ENCODE data around the gene SLC19A1.

SLC19A1 gene

DNA sequence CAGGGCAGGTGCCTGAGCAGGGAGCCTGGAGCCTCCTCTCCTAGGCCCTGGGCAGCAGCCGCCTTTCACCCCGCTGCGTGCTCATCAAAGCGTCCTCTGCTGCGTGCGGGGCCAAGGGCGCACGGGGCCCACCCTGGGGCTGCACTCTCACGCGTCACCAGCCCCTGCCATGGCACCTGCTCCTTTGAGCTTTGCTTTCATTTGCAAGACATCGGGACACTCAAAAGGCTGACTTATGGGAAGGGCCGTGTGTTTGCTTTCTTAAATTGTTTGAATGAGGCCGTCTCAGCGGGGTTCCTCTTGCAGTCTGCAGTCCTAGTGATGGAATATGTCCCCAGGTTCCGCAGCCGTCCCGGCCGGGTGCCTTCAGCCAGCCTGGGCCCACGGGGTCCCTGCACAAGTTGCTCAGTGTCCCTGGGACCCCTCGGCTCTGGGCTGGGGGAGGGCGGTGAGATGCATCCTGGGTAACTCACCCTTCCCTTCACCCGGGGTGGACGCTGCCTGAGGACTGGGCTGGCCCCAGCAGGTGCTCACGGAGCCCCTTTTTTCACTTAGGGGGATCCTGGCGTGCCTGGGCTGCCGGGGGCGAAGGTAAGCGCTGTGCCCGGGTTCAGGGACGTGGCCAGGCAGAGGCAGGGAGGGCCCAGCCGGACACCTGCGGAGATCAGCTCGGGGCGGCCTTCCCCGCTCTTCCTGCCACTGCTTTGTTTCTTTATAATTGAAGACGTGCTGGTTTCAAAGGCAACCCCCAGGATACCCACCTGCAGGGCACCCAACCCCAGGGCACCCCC, 53.1 kb downstream of the SLC19A1 start:
- DNase-seq, result no peak

DNA sequence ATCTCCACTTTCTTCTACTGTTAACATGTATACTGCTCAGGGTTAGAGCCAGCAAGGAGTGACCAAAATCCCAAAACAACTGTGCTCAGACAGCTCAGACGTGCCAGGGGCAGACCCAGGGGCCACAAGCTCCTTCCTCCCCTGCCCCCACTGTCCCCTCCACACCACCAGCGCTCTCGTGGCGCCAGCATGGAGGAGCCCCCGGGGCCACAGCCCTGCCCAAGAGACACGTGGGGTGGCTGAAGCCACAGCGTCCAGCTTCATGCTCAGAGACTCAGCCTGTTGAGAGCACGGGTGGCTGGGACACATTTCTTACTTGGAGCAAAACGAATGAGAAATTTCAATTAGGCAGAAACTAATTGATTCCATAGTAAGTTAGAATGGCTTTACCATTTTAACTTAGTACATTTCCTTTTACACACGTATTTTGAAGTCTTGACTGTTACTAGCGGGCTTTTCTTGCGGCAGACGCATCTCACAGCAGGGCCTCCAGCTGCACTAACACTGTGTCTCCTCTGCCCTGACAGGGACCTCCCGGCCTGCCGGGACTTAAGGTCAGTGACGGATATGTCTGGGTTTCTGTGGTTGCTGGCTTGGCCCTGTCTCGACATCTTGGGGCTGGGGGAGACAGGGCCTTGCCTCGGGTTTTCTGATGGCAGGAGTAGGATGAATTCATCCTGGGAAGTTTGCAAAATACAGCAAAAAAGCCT, 54.2 kb downstream of the SLC19A1 start:
- no peak for DNase-seq

DNA sequence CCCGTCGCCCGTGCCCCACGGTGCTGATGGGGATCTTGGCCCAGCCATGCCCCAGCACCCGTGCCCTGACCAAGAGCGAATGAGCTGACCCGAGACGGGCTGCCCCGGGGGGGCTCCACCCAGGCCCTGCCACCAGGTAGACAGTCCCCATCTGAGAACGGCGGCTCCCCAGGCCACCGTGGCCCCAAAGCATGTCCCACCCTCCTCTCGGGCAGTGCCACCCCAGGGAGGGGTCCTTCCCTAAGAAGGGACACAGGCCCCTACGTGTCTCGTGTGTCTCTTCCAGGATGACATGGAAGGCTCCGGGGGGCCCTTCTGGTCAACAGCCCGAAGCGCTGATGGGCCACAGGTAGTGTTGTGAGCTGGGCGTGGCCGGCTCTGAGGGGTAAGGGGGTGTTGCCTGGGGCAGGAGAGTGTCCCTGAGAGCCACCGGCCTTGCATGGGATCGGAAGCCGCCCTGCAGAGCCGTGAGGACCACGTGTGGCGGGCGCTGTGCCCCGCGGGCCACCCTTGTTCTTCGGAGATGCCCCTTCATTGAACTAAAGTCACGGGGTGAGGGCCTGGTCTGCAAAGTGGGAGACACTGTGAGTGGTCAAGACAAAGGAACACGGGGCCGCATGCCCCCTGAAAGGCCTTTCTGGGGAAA, 55.0 kb downstream of the SLC19A1 start:
- no peak for DNase-seq

DNA sequence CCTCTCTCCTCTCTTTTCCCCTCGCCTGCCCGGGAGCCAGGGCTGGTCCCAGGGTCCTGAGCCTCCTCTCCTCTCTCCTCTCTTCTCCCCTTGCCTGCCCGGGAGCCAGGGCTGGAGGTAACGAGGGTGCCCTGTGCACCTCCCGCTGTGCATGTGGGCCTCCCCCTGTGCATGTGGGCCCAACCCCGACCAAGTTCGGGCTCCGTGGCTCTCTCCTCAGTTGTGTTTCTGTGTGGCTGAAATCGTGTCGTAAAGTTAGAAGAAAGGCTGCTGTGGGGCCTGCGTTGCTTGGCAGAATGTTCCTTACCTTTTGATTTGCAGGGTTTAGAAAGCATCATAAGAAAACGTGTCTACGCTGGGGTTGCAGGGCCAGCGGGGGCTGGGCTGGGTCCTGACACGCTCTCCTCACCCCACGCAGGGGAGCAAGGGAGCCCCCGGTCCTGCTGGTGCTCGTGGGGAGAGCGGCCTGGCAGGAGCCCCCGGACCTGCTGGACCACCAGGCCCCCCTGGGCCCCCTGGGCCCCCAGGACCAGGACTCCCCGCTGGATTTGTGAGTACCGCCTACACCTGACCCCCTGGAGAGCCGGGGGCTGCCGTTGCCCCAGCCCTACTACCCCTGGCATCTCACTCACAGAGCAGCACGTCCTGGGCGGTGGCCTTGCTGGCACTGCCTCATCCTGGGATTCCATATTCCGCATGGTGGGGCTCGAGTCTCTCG, 55.6 kb downstream of the SLC19A1 start:
- no peak for DNase-seq

DNA sequence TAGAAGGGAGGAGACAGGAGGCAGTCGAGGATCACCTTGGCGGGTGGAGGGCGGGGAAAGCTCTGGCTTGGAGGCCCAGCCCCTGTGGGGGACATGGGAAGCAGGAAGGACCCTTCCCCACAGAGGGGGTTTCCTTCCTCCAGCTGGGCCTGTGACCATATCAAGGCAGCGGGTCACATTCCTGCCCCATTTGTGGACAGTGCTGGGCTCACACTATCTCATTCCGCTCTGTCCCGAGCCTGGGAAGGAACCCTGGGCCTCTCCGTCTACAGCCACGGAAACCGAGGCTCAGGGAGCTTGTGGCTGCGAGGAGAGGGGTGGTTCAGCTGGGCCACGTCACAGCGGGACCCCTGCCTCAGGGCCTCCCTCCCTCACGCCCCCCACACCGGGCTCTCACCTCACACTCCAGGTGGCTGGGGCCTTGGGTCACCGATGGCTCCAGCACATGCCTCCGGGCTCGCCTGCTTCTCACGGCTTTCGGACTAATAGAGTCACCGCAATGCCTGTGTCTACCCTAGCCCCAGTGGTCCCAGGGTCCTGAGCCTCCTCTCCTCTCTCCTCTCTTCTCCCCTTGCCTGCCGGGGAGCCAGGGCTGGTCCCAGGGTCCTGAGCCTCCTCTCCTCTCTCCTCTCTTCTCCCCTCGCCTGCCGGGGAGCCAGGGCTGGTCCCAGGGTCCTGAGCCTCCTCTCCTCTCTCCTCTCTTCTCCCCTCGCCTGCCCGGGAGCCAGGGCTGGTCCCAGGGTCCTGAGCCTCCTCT, 56.4 kb downstream of the SLC19A1 start:
- DNase-seq, result no peak

DNA sequence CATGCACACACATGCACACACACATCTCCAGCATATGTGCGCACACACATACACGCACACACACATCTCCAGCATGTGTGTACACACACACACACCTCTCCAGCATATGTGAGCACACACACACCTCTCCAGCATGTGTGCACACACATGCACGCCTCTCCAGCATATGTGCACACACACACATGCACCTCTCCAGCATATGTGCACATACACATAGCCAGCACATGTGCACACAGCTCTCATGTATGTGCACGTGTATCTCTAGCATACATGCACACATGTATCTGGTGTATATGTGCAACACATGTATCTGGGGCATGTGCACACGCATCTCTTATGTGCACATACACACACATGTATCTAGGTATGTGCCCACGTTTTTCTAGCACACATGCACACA, 57.9 kb downstream of the SLC19A1 start:
- no peak for DNase-seq

DNA sequence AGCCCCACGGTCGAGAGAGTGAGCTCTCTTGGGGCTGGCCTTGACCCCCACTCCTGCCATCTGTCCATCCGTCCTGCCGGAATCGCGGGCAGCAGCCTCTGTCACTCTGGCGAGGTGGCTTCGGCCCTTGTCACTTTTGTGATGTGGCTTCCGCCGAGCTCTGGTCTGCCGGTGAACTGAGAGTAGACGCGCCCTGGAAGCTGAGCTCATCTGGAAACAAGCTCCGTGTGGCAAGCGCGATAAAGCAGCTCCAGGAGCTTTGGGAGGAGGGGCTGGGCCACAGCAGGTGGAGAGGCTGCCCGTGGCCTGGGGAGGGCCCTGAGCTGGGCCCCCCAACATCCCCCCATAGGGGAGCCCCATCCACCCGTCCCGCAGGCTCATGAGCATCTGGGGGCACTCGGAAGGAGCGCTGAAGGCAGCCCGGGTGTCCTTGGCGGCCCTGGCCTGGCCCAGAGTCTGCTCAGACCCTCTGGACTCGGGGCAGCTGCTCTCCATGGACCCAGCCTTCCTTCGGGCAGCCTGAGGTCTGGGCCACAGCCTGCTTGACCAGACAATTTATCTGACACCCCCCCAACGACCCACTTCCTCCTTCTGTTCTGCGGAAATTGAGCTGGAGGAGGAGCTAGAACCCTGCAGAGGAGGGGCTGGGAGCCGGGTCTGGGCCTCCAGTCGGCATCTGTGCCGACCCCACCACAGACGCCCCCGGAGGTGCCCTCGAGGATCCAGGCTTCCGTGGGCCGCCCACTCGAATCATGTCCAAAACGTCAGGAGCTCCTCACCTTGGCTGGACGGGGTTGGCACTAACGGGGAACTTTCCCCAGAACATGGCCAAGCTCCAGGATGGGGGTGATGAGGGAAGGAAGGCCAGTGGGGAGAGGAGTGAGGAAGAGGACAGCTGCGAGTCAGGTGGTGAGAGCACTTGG, 59.1 kb downstream of the SLC19A1 start:
- peak; percentile 9 for DNase-seq

DNA sequence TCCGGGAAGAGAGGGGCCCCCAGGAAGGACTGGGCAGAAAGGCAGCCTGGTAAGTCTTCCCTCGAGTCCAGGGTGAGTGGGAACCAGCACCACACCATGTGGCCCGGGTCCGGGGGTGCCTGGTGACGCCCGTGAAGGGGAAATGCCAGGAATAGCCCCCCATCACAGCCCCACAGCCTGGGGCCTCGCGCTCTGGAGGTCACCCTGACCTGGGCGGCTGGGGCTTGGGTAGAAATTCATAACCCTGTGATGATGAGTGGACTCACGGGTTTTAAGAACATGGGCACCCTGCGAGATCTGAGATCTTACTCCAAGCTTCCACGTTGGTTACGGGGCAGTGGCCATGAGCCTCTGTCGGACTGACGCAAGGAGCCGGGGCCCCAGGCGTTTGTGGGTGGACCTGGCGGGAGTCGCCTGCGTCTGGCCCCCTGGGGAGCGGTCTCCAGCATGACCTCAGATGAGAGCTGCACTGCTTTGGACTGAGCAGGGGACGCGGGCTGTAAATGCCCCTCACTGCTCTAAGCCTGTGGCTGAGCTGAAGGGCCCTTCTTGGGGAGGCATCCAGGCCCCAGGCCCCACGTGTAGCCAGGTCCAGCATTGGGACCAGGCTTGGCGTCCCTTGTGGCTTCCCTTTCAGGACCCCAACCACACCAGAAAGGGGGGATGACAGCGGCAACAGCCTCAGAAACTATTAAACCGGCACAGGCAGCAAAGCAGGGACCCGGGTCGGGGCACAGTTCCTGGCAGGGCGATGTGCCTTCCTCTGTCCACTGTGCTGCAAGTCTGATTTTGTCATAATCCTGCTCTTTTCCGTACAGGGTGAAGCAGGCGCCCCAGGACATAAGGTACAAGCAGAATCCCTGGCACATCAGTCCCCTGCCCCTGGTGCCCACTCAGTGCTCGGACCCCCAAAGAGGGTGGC, 60.0 kb downstream of the SLC19A1 start:
- no peak for DNase-seq

DNA sequence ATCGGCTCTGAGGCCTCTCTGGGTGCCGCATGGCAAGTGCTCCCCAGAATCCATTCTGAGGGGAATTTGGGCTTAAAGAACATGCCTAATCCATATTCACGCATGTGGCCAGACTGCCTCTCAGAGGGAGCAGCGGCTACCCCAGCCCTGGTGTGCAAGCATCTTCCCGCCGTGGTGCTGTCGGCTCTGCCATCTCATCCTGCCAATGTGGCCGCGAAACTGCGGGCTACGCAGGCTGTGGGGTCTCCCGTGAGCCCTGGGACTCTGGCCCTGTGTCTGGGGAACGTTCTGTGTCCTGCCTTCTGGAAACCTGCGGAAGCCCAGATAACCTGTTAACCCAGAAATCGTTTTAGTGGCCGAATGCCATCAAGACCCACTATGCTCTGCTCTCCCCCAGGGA, 60.7 kb downstream of the SLC19A1 start:
- no peak for DNase-seq

DNA sequence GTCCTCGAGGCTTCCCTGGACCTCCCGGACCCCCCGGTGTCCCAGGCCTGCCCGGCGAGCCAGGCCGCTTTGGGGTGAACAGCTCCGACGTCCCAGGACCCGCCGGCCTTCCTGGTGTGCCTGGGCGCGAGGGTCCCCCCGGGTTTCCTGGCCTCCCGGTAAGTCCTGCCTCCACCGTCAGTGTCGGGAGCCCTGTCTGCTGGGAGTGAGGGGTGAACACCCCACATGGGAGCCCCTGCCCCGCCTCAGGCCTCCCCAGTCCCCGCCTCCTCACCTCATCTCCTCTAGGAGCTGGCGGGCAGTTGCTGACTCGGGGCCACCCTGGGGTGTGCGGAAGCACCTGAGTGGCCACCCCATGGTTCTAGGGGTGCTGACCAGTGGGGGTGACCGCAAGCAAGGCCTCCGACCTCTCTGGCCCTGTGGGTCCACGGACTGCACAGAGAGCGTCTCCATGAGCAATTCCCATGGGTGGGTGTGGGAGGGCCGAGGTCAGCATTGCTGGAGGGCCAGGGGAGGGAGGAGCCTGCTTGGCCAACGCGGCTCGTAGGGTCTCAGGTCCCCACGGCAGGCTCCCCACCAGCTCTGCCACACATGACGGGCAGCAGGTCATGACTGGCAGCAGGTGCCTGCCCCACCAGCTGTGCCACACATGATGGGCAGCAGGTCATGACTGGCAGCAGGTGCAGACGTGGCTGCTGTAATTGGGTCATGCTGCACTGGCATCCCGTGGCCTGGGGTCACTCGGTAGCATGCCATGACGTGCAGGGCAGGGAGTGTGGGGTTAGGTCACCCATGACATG, 61.3 kb downstream of the SLC19A1 start:
- no peak for DNase-seq

DNA sequence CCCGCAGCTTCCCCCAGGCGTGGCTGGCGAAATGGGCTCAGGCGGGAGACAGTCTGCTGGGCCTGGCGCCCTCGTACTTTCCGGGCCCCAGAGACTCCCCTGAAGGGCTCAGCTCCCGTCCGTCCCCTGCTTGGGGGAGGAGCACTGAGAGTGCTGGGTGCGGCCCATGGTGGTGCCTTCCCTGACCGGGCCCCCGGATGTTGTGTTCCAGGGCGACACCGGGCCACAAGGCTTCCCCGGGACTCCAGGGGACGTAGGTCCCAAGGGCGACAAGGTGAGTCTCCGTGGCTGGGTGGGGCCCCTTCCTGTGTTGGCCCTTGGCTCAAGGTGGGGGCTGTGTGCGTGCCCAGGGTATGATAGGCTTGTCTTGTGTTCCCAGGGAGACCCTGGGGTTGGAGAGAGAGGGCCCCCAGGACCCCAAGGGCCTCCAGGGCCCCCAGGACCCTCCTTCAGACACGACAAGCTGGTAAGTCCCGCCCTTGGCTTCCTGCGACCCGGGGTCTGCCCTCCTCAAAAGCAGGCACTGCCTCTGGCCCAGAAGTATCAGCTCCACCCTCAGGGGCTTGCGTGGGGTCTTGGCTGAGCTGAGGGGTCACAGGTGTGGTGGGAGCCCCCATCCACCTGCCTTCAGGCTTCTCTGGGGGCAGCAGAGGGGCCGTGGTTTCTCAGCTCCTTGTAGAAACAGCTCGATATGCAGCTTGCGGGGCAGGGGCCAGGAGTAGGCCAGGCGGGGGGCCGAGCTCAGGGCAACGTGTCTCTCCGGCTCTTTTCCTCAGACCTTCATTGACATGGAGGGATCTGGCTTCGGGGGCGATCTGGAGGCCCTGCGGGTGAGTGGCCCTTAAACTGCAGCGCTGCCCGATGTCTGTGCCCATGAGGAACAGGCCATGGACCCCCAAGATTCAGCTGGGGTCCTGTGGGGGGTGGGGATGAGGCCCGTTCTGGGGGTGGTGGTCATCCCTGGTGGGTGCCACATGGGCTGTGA, 62.3 kb downstream of the SLC19A1 start:
- peak; percentile 8 for DNase-seq

DNA sequence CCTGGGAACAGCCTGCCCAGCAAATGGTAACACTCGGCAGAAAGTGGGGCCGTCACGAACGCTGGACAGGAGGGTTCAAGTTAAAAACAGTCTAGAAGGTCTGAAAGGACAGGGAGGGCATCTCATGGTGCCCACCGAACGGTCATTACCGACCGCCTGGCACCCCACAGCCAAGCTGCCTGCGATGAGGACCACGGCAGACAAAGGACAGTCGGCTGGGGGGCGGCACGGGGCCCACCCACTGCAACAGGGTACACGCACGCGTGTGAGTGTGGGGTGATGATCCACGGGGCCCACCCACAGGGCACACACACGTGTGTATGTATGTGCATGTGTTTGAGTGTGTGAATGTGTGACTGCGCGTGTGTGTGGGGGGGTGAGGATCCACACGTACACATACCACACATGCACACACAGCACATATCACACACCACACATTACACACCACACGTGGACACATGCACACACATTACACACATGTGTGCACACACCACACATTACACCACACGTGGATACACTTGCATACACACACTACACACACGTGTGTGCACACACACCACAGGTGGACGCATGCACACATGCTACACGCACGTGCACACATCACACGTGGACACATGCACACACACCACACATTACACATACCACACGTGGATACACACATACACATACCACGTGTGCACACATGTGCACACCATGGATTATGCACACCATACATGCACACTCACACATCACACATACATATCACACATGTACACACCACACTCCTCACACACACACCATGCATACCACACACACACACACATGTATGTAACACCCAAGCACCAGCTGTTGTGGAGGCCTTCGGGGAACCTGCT, 63.2 kb downstream of the SLC19A1 start:
- DNase-seq, result no peak

DNA sequence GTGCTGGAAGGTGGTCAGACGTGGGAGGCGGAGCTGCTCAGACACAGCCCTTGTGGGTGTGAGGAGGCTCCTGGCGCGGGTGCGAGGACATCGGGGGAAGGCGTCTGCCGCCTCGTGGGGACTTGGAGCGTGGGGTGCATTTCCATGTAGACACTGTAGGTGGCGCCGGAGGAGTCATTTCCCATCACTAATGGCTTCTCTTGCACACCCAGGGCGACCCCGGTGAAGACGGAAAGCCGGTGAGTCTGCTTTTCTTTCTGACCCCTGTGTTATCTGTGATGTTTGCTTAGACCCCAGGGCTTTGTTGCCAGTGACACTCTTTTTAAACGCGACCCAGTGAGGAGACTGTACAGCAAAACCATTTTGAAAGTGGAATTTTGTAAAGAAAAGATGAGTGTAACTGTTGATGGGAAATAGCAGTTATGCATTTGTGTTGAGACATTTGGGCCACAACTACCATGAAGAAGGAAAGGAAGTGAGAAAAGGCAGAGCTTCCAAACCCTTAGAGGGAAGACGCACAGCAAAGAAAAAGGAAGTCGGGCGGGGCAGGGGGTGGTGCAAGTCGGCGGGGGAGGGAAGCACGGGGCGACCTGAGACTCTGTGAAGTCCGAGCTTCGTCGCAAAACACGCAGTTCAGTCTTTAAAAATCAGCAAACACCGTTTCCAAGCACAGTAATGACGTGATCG, 64.0 kb downstream of the SLC19A1 start:
- DNase-seq, result peak; percentile 72

DNA sequence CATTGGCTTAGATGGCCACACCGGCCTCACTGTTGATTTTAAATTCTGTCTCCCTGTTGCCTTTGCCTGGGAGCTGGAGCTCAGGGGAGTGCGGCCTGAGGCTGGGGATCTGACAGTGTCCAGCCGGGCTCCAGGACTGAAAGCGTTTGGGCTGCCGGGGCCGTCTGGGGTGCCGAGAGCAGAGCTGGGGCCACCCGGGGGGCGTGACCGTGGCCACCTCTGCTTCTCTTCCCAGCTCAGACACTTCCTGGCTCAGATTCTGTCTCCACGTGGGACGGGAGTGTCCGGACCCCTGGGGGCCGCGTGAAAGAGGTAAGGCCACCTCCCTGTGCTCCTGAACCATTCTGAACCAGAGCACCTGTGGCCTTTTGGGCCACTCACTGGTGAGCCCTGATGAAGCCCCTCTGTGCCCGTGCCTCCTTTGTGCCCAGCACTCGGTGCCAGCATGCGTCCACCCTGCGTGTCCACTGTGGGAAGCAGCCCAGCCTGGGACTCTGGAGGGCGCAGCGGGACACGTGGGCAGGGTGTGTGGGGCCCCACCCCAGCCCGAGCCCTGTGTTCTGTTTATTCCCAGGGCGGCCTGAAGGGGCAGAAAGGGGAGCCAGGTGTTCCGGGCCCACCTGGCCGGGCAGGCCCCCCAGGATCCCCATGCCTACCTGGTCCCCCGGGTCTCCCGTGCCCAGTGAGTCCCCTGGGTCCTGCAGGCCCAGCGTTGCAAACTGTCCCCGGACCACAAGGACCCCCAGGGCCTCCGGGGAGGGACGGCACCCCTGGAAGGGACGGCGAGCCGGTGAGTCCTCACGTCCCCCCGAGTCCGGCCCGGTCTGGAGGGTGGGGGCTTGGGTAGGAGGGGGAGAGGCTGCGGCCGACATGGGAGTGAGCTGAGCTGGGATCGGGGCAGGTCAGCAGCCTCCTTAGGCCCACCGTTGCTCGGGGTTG, 64.8 kb downstream of the SLC19A1 start:
- DNase-seq, result no peak

DNA sequence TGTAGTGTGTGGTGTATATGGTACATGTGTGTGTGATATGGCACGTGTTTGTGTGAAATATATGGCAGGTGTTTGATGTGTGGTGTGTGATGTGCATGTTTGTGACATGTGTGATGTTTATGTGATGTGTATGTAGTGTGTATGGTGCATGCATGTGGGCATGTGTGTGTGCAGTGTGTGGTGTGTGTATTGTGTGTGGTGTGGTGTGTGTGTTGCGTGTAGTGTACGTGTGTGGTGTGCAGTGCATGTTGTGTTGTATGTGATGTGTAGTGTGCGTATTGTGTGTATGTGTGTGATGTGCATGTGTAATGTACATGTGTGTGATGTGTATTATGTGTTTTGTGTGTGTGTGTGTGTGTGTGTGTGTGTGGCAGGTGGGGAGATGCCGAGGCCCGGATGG, 65.7 kb downstream of the SLC19A1 start:
- no peak for DNase-seq

Measured in effector CD8-positive, alpha-beta T cell (primary cell).